DMS 273 (cell line): Measurements from ENCODE around the gene ZNF776.
"Not testable (repeated sequence)": the region's sequence is repeated elsewhere in the genome, so short reads cannot be mapped to it uniquely, and the experiment has no call there.

Source experiments
- DNase-seq: peaks from one replicate; lab custom pipeline; 2025; ENCODE audit not compliant: unreplicated experiment; lab: John Stamatoyannopoulos, UW

The ZNF776 gene

GRCh38 chr19:57746580-57747471 lies at the start of gene ZNF776:
Gene ZNF776, plus strand, starts transcription at chr19:57746815. Its CDS starts 244 bp downstream, at chr19:57747059.
- DNase-seq: peak; percentile 96

GRCh38 chr19:57701625-57702024 lies 45.0 kb upstream of the ZNF776 start:
- DNase-seq: no peak

- no peak for DNase-seq
Observed at GRCh38 chr19:57706346-57706745, 40.3 kb upstream of the ZNF776 start.

DNA sequence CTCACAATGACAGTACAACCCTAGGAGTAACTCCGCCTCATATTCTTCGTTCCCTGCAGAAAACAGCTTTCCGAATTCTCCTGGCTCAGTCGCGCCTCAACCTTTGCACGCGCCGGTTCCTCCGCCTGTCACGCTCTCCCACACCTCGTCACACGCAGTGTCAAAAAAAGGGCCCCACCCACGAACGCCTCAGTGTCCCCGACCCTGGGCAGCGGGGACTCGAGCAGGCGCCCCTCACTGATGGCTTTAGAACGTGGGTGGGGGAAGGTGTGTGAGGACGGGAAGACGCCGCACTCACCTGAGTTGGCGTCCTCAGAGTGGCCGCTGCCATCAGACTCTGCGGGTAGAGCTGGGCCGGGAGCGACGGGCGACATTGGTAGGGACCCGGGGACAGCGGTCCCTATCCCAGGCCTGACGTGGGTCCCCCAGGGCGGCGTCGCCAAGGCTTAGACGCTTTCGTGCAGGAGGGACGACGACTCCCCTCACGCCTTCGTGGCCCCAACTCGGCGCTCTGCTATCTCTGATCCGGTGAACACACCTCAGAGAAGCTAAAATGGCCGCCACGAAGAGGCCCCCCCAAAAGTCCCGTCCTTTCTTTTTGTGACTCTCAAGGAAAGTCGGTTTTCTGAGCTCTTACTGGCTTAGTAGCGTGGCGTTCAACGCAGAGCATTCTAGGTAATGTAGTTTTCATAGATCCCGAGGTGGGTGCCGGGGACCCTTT lies 37.8 kb upstream of the ZNF776 start, which contains the start of gene ZNF154:
Gene ZNF154 (minus strand): TSS at position 564 of the 721 bp plus-strand sequence. CDS start 233 bp downstream, at position 331.
- no peak for DNase-seq

DNA sequence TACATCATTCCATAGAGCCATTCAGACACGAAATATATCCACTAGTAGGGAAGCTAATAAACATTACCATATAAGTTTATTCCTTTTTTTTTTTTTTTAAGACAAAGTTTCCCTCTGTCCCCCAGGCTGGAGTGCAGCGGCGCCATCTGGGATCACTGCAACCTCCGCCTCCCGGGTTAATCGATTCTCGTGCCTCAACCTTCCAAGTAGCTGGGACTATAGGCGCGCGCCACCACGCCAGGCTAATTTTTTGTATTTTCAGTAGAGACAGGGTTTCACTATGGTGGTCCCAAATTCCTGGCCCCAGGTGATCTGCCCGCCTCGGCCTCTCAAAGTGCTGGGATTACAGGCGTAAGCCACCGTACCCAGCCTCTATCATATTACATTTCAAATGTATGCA lies 37.0 kb upstream of the ZNF776 start:
- no peak for DNase-seq

GRCh38 chr19:57712222-57712621 lies 34.4 kb upstream of the ZNF776 start:
- DNase-seq: no peak

DNA sequence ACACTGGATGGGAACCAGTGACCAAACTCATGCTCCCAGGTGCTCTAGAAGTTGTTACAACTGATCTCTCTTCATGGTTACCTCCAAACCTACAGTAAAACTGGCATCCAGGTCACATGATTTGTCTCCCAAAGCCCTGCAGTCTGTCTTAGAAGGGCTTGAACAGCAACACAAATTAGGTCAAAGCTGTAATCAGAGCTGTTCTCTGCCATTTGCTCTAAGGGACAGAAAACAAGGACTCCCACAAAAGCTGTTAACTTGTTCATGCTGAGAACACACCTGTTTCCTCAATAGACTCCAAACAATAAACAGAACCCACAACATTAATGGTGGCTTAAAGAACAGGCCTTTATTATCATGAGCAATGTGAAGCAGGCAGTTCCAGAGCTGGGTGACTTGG lies 27.2 kb upstream of the ZNF776 start:
- DNase-seq: peak; percentile 73

- DNase-seq: peak; percentile 94
Observed at GRCh38 chr19:57719901-57720519, 26.6 kb upstream of the ZNF776 start.

DNA sequence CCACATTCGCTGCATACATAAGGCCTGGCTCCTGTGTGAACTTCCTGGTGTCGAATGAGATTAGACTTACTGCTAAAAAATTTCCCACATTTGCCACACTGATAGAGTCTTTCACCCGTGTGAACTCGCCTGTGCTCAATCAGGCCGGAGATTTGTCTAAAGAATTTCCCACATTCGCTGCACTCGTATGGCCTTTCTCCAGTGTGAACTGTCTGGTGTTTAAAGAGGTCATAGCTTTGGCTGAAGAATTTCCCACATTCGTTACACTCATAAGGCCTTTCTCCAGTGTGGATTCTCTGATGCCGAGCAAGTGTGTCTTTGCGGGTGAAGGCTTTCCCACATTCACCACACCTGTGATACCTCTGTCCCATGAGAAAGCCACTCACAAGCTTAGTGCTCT lies 25.7 kb upstream of the ZNF776 start:
- DNase-seq: no peak

DNA sequence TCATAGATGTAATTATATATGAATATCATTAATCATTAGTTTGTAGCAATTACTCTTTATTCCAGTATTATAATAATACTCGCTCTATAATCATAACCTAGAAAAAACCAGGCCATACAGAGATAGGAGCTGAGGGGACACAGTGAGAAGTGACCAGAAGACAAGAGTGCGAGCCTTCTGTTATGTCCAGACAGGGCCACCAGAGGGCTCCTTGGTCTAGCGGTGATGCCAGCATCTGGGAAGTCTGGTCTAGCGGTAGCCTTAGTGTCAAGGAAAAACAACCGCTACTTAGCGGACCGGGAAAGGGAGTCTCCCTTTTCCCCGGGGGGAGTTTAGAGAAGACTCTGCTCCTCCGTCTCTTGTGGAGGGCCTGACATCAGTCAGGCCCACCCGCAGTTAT lies 8.3 kb upstream of the ZNF776 start:
- DNase-seq: peak; percentile 46

DNA sequence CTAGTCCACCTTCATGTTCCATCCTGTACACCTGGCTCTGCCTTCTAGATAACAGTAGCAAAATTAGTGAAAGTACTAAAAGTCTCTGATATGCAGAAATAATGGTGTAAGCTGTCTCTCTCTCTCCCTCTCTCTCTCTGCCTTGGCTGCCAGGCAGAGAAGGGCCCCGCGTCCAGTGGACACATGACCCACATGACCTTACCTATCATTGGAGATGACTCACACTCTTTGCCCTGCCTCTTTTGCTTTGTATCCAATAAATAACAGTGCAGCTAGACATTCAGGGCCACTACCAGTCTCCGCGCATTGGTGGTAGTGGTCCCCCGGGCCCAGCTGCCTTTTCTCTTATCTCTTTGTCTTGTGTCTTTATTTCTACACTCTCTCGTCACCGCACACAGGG lies 7.8 kb upstream of the ZNF776 start:
- DNase-seq: not testable (repeated sequence)

GRCh38 chr19:57747472-57747807 lies 825 bp downstream of the ZNF776 start:
- no peak for DNase-seq

DNA sequence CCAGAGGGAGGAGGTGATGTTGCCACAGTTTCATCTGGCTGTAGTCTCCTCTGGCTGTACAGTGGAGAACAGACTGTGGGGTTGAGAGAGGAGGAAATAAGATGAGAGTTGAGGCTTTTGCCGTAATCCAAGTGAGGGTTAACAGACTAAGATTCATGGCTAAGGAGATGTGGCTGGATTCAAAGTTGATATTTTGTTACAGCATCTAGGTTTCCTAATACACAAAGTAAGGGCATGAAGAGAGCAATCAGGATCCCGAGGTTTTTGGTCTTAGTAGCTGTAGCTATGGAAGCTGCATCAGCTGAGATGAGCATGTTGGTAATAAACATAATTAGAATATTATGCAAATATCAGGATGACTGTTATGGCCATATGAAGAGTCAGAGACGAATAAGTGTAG lies 1.4 kb downstream of the ZNF776 start:
- DNase-seq: no peak

- no peak for DNase-seq
Observed at GRCh38 chr19:57754091-57754673, 7.6 kb downstream of the ZNF776 start.

- no peak for DNase-seq
Observed at GRCh38 chr19:57755031-57755430, 8.4 kb downstream of the ZNF776 start.

GRCh38 chr19:57757941-57758340 lies 11.3 kb downstream of the ZNF776 start:
- DNase-seq: no peak

DNA sequence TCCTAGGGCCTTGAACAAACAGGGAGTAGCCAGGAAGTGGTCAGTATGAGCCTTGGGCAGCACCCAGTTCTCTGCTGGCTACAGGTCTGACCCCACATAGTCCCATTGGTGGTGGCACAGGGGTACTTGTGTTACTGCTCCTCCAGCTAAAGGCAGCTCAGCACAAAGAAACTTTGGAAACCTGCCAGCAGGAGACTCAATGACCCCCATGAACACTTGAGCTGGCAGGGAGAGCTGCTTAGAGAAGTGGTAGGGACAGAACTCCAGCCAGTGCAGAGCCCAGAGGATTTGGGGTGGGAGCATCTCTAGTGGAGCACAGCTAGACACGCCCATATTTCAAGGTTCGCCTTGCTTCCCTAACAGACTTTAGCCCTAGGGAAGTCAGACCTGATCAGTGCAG lies 12.5 kb downstream of the ZNF776 start:
- DNase-seq: no peak

- peak; percentile 97 for DNase-seq
Observed at GRCh38 chr19:57769345-57770131, 22.9 kb downstream of the ZNF776 start, which contains the start of gene ZNF586. Gene ZNF586, plus strand, starts transcription at chr19:57769676. Its CDS starts 167 bp downstream, at chr19:57769843.

DNA sequence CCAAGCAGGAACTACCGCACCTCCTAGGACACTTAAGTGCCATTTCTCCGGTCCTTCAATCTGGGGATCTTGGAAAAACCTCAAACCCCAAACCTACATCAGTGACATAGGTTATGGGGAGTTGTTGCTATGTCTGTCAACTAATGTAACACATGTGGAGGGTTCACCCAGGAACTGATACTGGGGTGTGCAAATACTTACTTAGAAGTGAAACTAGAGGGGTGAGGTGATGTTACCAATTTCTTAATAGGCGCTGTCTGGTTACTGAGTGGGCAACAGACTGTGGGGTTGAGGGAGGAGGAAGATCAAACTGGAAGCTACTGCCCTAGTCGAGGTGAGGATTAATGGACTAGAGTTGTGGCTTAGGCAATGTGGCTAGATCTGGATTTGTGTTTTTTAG lies 24.8 kb downstream of the ZNF776 start:
- DNase-seq: no peak

GRCh38 chr19:57773488-57773887 lies 26.9 kb downstream of the ZNF776 start:
- DNase-seq: no peak
